ENCODE data around the gene HAUS1. TPM values are rescaled to one million over a fixed set of nuclear protein-coding genes. Genes with fewer than 3 reads are reported as not detected.
"Not testable (repeated sequence)": the region's sequence is repeated elsewhere in the genome, so short reads cannot be mapped to it uniquely, and the experiment has no call there.

The HAUS1 gene
- total and polyA plus RNA-seq, 2 of the 8 experiments (the other 6 are each of a cell fraction or from before 2014, with no cell fraction given), result 104 TPM

DNA sequence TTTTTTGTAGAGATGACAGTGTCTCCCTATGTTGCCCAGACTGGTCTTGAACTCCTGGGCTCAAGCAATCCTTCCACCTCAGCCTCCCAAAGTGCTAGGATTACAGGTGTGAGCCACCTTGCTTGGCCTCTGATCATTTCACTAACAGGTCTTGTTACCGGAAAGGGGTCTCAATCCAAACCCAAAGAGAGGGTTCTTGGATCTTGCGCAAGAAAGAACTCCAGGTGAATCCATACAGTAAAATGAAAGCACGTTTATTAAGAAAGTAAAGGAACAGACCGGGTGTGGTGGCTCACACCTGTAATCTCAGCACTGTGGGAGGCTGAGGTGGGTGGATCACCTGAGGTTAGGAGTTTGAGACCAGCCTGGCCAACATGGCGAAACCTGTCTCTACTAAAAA is 56.7 kb downstream of the HAUS1 start:
- H4K5ac ChIP-seq (ENCODE audit: insufficient read length, low read depth, low read length); H4K8ac ChIP-seq (ENCODE audit: extremely low read depth, insufficient read depth, low read length); H2AK5ac ChIP-seq (ENCODE audit: low read depth, low read length); H2BK120ac ChIP-seq (replicated peaks; ENCODE audit: low read depth, low read length); H3K23me2 ChIP-seq (ENCODE audit: low read depth, low read length); H2BK12ac ChIP-seq (ENCODE audit: low read depth, low read length); H2BK5ac ChIP-seq (ENCODE audit: low read depth, low read length); H3K56ac ChIP-seq (replicated peaks; ENCODE audit: insufficient read length, low read depth, low read length); H3K18ac ChIP-seq (ENCODE audit: extremely low read depth, low read length); H3K4me1 ChIP-seq (replicated peaks in 1 of 4; ENCODE audit: control insufficient read depth in 3 of 4, insufficient read depth in 4 of 4, low read length in 3 of 4); H3K9me3 ChIP-seq (ENCODE audit: insufficient read depth in 2 of 2, low read depth in 1 of 2, low read length in 1 of 2); H3K36me3 ChIP-seq (ENCODE audit: control insufficient read depth in 2 of 4, insufficient read depth in 4 of 4, low read length in 3 of 4); H3K79me2 ChIP-seq (ENCODE audit: control insufficient read depth in 1 of 2, insufficient read depth in 2 of 2, low read length in 2 of 2); H3K14ac ChIP-seq (ENCODE audit: insufficient read length); DNase-seq (ENCODE audit: low read depth in 1 of 2, low spot score in 2 of 2); H3K79me1 ChIP-seq (ENCODE audit: low read depth, low read length); H3K4me3 ChIP-seq (ENCODE audit: extremely low read depth in 1 of 4, insufficient read depth in 2 of 4, low read depth in 3 of 4, low read length in 4 of 4); H3K27me3 ChIP-seq (replicated peaks in 1 of 4; ENCODE audit: control insufficient read depth in 3 of 4, extremely low read depth in 1 of 4, insufficient read depth in 3 of 4, low read length in 3 of 4); H3K4ac ChIP-seq (replicated peaks; ENCODE audit: insufficient read length, low read depth, low read length); H3K9ac ChIP-seq (replicated peaks in 1 of 4; ENCODE audit: extremely low read depth in 1 of 4, low read depth in 3 of 4, low read length in 3 of 4); H3K23ac ChIP-seq (ENCODE audit: insufficient read length); H3K27ac ChIP-seq (ENCODE audit: low read depth, low read length); H2BK20ac ChIP-seq (ENCODE audit: low read length); H2AFZ ChIP-seq (ENCODE audit: low read length); FAIRE-seq; H2BK15ac ChIP-seq (ENCODE audit: low read length); H4K91ac ChIP-seq (replicated peaks; ENCODE audit: insufficient read length, low read length); H3K4me2 ChIP-seq (ENCODE audit: insufficient read depth in 1 of 2, low read depth in 2 of 2, low read length in 2 of 2); H4K20me1 ChIP-seq (replicated peaks in 1 of 2; ENCODE audit: control insufficient read depth in 1 of 2, insufficient read depth in 2 of 2, low read length in 2 of 2): not testable (repeated sequence)
- ChIA-PET POLR2A (ENCODE audit: partially characterized antibody) (interaction anchor here (1.3 to 1.5 kb wide), 3 partner anchors 11 to 15 kb away, joined by 3 to 5 read pairs (median 5); no protein-coding TSS in a partner anchor), CTCF (ENCODE audit: partially characterized antibody) (interaction anchor here (0.6 to 9.1 kb wide), 3 partner anchors 12 to 991 kb away, joined by 3 to 79 read pairs (median 13); a partner anchor contains a TSS)
- WGBS, 2 experiments (ENCODE audit: extremely low coverage in 1 of 2, insufficient coverage in 1 of 2, insufficient read length in 1 of 2, insufficient replicate concordance in 2 of 2, low coverage in 1 of 2, low lambda C conversion rate in 2 of 2, missing lambda C conversion rate in 1 of 2), result 85% methylated on average over 5 of the region's 5 CpGs; no CpG with 5 or more reads in 1 of the 2 experiments
